GM15510 (cell line): ENCODE results near the gene ACSL1.

Experiments used
- POLR2A ChIP-seq: IDR thresholded peaks from 3 replicates; pipeline ENCODE4 v1.6.1; 2011; ENCODE audit warnings: borderline replicate concordance; ENCODE audit not compliant: insufficient read length; ENCODE audit errors: extremely low read depth

The ACSL1 gene

DNA sequence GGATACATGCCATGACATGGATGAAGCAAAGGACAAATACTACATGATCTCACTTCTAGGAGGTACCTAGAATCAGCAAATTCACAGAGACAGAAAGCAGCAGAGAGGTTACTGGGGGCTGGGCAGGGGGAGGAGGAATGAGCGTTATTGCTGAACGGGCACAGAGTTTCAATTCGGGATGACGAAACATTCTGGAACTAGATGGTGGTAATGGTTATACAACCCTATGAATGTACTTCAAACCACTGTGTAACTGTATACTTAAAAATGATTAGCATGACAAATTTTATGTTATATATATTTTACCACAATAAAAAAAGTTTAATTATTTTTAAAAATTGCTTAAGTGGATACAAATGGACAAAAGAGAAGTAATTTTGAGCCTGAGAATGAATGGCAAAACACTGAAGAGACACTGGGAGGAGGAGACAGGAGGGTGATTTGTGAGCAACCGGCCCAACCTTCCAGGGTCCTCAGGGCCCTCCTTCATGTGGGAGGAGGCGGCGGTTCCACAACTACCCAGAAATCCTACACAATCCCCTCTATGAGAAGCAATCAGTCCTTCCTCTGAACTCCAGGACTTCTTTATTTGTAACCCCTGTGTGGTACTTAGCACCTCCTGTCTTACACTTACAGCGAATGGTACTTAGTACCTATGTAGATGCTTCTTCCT lies 14.1 kb downstream of the ACSL1 start:
- no peak for TF ChIP-seq POLR2A

DNA sequence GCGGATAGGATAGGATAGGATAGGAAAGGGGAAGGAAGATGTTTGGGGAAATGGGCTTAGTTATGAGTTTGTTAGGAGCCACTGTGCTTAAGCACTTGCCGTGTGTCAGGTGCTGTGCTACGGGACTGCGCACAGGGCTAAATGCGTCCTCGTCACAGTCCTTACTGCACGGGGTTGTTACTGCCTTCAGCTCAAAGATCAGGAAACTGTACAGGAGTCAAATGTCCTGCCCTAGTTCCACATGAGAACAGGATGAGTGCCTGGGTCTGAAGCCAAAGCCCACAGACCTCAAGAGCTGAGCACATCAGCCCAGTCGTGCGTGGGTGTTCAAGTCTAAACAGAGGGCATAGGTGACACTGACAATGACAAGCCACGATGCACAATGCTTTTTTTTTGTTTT lies 15.0 kb downstream of the ACSL1 start:
- TF ChIP-seq POLR2A = no peak

DNA sequence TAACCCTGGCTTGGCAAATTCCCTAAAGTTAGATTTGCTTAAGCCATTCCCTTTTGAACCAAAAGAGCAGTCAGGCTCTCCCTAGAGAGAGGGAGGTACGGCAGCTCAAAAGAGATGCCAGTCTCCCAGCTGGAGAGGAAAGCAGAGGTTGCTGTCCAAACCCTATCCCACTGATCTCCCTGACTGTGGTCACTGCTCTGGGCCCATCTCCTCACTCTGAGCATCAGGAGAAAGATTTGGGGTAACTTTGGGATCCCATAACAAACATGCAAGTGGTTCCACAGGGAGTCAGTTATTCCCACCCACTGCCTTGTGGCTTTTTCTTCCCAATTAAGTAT lies 17.1 kb downstream of the ACSL1 start:
- no peak for TF ChIP-seq POLR2A

DNA sequence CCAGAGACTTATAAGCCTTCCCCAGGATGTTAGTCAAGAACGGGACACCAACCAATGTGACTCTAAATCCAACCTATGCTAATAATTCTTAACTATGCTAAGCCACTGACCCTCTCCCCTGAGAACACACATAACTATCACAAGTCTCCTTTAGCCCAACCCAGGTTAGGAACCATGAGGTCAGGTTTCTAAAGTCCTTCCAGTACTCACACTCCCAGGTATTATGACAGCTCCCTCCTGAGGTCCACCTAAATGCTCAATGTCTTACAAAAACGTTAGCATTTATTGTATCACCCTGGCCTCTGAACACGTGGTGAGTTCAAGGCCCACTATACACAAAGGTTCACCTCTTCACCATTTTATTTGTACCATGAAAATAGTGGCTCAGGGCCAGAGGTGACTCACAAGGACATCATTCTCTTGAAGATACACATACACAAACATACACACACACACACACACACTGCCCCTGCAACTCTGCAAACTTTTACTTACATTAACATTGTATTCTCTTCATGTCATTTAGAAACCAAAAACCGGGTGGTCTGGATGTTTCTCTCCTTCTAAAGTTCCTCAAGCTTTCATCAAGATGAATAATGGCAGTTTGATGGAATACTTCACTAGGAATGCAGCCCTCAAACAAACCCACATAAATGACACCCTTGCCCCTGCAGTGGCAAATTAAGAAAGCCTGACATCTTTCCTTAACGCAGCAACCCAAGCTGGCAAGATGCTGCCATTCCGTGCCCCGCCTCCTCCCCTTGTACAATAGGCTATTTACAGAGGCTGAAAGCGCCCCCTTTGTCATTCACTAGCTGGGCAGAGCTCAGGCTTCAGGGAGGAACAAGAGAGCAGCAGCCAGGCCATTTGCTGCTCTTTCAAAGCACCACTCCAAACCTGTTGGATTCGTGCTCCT lies 17.7 kb downstream of the ACSL1 start:
- TF ChIP-seq POLR2A = no peak

DNA sequence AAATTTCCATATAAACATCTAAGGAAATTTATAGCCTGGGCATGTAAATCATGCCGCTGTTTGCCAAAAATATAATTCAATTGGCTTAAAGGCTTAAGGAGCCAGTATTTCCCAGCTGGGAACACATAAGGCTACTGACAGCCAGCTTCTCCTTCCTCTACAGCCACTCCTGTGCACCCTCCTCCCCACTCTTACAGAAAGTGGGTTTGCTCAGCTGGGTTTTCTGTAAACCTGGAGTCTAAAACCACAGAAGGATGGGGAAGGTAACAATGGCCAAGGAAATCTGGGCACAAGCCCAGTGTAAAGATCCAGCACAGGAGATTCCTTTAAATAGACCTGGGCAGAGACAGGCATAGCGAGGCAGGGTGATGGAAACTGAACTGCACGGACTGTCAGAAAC lies 18.5 kb downstream of the ACSL1 start:
- TF ChIP-seq POLR2A = no peak

DNA sequence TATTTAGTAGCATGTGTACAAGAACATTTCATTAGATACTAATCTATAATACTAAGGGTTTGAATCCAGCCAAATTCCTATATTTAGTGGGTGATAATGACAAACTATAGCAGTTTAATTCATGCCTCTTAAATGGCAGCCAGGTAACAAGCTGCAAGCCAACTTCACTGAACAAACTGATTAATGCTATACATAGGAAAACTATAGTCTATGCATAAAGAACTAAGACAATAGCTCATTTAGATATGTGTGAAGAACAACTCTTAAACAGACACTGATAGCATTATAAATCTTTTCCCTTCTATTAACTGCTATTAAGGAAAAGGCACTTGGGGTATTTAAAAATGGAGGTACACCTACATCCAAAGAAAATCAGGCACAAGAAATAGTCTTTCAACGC lies 19.1 kb downstream of the ACSL1 start:
- no peak for TF ChIP-seq POLR2A

DNA sequence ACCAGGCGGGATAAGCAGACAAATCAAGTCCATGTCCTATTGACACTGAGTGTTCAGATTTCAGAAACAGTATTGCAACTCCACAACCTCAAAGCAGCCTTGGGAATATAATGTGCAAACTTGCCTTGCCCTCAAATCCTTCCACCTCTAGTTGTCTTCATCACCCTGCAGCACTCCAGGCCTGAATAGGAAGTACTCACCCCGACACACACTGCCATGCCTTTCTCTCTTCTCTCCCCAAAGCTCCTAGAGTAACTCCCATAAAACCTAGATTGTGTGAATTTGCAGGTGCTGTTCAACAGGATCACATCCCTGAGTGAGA lies 19.6 kb downstream of the ACSL1 start:
- TF ChIP-seq POLR2A = no peak

DNA sequence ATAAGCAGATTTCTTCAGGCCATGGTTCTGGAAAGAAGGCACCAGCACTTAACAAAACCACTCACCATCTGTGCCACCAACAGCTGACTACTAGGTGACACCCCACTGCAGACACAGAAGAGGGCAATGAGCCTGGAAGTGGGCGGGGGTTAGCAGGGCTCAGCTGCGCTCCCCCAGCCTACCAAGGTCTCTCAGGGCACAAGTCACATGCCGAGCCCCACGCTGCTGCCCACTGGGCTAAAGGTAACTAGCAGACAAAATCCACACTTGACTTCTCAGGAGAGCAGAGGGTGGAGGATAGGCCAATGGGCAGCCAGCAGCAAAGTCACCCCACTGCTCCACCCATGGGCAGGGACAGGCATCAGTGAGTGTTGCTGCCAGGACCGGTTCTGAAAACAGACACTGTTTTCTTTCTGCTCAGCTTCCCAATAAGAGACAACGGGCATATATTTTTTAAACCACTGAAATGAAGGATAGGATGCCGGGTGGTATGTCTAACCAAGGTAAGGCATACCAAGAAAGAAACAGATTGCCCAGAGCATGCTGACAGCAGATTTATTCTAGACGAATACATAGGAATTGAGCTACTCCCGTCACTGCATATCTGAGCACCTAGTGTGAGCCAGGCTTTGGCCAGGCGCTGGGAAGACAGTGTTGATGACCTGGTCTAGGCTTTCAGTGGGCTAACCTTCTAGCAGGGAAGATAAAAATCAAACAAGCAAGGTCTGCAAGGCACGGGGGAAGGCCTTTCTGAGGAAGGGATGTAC lies 20.1 kb downstream of the ACSL1 start:
- TF ChIP-seq POLR2A = no peak

DNA sequence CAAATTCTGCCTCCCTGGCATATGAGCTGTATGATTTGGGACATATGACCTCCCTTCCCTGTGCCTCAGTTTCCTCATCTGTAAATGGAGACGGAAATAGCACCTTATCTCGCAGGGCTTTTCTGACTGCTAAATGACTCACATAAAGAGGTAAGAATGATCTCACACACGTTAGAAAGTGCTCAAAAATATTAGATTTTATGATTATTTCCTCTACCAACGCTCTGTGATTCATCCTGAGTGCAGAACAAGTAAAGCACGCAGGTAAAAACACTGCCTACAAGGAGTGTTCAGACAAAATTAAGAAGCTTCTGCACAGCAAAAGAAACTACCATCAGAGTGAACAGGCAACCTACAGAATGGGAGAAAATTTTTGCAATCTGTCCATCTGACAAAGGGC lies 21.1 kb downstream of the ACSL1 start:
- TF ChIP-seq POLR2A = no peak

DNA sequence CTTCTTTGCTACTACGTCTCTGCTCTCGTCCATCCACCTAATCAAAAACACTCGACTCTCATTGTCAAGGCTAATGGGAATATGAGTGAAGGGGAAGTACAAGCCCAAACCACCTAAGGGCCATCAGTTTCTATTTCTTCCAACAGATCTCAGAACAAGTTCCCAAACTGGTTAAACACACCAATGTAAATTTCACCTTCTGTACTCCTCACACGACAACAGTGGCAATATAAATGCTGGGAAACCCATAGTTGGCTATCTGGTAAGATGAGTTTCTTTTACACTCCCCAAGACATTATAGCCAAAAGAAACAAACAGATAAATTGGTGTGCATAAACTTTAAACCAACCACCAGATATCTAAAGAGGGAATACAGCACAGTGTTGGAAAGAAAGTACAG lies 21.9 kb downstream of the ACSL1 start:
- no peak for TF ChIP-seq POLR2A

DNA sequence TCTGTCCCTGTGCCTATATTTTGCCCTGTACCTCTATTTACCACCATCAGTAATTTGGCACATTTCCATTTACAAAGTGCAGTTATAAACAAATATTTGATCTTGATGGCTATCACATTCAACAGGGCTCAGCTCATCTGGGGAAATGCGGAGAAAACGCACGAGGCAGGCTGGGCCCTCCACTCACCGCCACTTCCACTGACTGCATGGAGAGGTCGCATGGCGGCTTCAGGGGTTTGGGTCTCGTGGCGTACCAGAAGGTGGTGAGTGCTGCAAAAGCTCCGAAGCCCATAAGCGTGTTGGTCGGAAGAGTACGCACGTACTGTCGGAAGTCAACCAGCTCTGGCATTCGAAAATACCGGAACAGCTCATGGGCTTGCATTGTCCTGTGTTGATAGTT lies 22.6 kb downstream of the ACSL1 start:
- TF ChIP-seq POLR2A = no peak

DNA sequence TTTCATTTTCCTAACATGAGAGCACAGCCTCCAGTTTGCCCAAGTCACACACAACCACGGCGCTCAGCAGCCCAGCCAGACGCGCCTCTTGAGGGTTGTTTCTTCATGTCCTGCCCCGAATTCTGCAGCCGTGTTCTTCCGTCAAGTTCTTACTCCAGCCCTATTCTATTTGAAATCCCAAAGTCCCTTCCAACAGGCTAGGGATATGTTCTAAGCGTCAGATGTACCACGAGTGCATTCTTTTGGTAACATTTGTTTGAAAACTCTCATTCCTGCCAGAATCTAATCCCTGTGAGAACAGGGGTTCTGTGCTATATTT lies 23.1 kb downstream of the ACSL1 start:
- no peak for TF ChIP-seq POLR2A

DNA sequence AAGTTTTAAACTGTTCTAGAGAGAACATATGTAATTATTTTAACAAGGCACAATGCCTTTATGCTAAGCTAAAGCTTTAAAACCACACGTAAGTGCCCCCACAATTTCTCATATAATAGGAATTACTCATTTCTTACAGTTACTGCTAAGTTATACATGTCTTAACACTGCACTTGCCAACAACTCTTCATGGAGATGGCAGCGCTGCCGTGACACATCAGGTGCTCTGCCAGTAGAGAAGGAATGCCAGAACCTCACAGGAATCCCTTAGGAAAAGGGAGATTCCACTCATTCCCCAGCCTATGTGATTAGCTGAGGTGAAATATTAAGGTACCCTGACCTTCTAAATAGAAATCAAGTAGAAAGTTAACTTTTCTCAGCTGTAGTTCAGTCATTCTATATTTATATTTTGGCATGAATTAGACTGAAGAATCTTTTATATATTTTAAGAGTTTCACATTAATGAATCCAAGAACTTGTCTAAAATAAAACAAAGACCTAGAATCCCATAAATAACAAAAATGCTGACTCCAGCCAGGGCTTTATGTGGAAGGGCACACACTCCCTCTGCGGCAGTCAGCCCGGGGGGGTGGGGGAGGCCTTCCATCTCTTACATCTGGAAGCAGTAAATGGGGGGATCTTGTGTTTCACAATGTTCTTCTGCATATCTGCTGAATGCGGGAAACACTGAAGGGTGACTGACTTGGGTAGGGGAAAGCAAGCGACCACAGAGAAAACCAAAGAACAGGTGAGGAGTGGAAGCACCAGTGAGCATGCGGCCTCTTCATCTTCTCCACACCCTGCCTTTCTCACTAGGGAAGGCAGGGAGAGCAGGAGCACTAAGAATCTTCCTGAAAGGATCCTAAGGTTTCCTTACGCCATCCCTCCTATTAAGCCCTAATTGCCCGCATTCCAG lies 23.7 kb downstream of the ACSL1 start:
- TF ChIP-seq POLR2A = no peak

DNA sequence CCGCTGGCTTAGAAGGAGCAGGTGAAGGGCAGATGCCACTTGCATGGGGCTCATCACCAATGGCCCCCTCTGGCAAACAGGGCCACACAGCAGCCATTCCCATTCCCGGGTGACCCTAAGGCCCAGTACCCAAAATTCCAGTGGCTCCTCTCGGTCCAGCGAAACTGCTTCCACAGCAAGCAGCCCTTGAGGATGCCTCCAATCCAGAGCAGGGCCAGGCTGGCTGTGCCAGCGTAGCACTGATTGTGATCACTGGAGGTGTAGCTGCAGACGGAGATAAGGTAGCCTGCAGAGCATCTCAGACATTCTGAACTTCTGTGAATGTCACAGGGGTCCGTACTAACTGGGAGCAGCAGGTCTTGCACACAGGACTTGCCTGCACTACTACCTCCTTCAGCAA lies 27.3 kb downstream of the ACSL1 start:
- TF ChIP-seq POLR2A = no peak

DNA sequence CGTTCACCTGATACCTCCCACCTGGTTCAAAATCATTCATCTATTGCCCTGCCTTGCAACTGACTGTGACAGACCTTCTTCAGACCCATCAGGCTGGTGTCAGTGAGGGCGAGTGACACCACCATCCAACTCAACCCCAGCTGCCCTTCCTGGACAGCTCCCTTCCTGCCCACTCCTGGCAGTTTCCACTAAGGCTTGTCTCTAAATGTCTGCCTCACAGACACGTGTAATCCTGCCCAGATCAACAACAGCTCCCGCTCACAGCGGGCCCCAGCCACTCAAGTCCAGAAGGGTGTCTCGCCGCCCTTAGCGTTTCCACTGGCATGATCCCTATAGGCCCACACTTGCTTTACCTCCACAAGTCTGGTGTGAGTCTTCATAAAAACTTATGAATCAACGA lies 28.9 kb downstream of the ACSL1 start:
- no peak for TF ChIP-seq POLR2A
